Memory B cell (primary cell): ENCODE results near the gene S100A16.

Source experiments
- ATAC-seq: fragments of 150-1000 bp; cut with Tn5 transposase; 2 replicates; pipeline ENCODE4 v1.10.0; 2021; ENCODE audit warnings: low read depth, mild to moderate bottlenecking, moderate library complexity
- DNase-seq, 2 donors: peaks; one replicate each; pipeline ENCODE4 v3.0.0; 2022; ENCODE audit warnings: low spot score in 2 of 2
- H3K27ac Mint-ChIP-seq: one replicate; pipeline ENCODE4 v1.8.0; 2022; ENCODE audit warnings: mild to moderate bottlenecking, moderate library complexity, mixed read lengths
- H3K27me3 Mint-ChIP-seq: one replicate; pipeline ENCODE4 v1.8.0; 2022; ENCODE audit warnings: mixed read lengths
- H3K36me3 Mint-ChIP-seq: one replicate; pipeline ENCODE4 v1.8.0; 2022; ENCODE audit warnings: mild to moderate bottlenecking, mixed read lengths
- H3K4me1 Mint-ChIP-seq: one replicate; pipeline ENCODE4 v1.8.0; 2022; ENCODE audit warnings: mixed read lengths
- H3K4me3 Mint-ChIP-seq: one replicate; pipeline ENCODE4 v1.8.0; 2022; ENCODE audit warnings: mild to moderate bottlenecking, moderate library complexity, mixed read lengths
- H3K9me3 Mint-ChIP-seq: one replicate; pipeline ENCODE4 v1.8.0; 2022; ENCODE audit warnings: mixed read lengths

Gene S100A16, protein sequence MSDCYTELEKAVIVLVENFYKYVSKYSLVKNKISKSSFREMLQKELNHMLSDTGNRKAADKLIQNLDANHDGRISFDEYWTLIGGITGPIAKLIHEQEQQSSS

DNA sequence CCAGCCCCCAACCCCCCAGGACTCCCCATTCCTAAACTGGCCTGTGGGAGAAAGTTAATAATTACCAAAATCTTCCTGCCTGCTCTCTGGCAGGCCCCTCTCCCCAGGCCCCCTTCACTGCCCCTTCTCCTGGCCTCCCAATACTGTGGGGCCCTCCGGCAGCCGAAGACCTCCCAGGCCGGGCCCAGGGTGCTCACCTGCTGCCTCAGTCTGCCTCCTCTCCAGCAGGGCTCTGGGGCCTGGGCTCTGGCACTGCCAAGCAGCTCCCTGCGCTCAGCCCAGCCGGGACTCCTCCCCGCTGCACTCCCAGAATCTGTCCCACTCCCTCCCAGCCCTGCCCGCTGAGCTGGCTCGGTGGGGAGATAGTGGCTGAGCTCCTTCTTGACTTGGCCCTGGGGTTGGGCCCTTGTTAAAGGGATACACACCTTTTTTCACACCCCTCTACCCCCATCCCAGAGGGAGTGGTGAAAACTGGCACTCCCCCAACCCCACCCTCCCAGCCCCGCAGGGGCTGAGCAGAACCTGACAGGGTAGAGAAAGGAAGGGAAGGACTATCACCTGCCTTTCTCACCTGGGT is at the start of gene S100A16:
TSS of gene S100A16 (minus strand) at position 383 of the 577 bp plus-strand sequence. CDS start 4,986 bp downstream, outside the sequence.
- Mint-ChIP-seq H3K9me3 (no peaks in the 10 kb centered on the region), H3K4me1 (peaks cover 2% of the 10 kb centered on the region), H3K36me3 (no peaks in the 10 kb centered on the region), H3K27ac (peak within 1 kb of the TSS; percentile 40), H3K27me3 (no peaks in the 10 kb centered on the region), H3K4me3 (no peak within 1 kb of the TSS)
- no peak for DNase-seq
- ATAC-seq, result no peak

DNA sequence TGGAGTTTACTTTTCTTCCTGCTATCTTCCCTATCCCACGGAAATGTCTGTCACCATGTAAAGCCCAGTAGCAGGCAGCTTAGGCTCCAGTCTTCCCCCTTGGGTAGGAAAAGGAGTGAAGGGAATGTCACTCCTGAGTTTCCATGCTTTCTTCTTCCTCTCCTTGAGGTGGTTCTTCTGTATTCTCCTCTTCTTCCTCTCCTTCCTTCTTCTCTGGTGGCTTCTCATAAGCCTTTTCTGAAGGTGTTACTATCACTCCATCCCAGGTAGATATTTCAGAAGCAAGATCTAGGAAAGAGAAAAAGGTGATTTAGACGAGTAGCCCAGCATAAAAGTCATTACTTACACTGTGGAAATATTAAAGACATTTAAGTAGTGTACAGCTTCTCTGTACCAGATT is 49.3 kb upstream of the S100A16 start:
- Mint-ChIP-seq H3K4me3 (no peak overlapping the region), H3K27ac (no peak overlapping the region), H3K4me1 (peaks cover 2% of the 10 kb centered on the region), H3K36me3 (peaks cover 17% of the 10 kb centered on the region), H3K9me3 (no peaks in the 10 kb centered on the region), H3K27me3 (no peaks in the 10 kb centered on the region)
- ATAC-seq (no peak), DNase-seq (no peak)

DNA sequence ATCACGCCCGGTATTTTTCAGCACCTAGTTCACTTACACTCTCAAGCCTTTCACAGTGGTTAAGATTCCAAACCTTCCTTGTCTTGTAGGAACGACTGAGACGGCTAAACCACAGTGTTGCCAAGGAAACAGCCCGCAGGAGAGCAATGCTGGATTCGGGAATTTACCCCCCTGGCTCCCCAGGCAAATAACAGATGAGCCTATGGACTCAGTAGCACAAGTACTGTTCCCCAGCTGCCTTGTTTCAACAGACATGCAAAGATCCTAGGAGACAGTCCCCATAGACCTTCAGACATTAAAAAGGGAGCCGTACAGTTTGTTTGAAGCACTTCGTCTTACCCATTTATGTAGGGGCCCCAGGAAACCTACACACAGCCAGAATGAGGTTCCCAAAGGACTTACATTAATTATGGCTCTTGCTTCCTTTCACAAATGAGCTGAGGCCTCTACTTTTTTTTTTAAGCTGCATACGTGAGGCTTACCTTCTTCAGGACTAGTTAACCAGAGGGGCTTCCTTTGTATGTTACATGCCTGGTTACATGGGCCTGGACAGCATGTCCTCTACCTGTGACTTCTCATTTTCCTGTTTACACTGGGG is 48.3 kb upstream of the S100A16 start:
- peaks cover 2% of the 10 kb centered on the region for H3K4me1 Mint-ChIP-seq

DNA sequence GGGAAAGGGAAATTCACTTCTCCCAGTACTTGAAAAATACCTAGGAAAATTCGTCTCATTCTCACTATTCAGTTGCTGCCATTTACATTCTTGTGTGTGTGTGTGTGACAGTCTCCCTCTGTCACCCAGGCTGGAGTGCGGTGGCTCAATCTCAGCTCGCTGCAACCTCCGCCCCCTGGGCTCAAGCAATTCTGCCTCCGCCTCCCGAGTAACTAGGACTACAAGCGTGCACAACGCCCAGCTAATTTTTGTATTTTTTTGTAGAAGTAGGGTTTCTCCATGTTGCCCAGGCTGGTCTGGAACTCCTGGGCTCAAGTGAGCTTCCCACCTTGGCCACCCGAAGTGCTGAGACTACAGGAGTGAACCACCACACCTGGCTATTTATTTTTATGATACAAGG is 46.7 kb upstream of the S100A16 start:
- peaks cover 8% of the 10 kb centered on the region for H3K36me3 Mint-ChIP-seq
- H3K27me3 Mint-ChIP-seq, result no peaks in the 10 kb centered on the region
- no peak for DNase-seq
- no peaks in the 10 kb centered on the region for H3K9me3 Mint-ChIP-seq
- H3K4me3 Mint-ChIP-seq, result peak overlapping the region; percentile 90
- ATAC-seq, result no peak
- peak overlapping the region; percentile 60 for H3K27ac Mint-ChIP-seq
- peaks cover 2% of the 10 kb centered on the region for H3K4me1 Mint-ChIP-seq

More for the DNA sequence above, 48.3 kb upstream of the S100A16 start:
- Mint-ChIP-seq H3K9me3 (no peaks in the 10 kb centered on the region), H3K36me3 (peaks cover 17% of the 10 kb centered on the region), H3K27me3 (no peaks in the 10 kb centered on the region), H3K4me3 (no peak overlapping the region), H3K27ac (no peak overlapping the region)
- no peak for ATAC-seq
- DNase-seq, result no peak

DNA sequence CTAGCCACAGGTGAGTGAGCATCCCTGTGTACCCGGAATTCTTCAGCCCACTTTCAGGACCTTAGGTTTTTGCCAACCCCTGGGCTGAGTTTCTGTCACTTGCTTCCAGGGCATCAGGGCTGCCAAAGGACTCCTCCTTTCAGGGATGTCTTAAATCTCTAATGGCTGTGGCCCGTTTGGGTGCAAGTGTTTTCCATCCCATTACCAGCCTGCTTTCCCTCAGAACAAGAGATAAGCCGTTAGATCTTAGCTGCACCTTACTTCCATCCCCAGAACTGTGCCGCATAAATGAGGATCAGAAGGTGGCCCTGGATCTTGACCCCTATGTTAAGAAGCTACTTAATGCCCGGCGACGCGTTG is 46.2 kb upstream of the S100A16 start:
- ATAC-seq, result no peak
- H3K27ac Mint-ChIP-seq, result peak overlapping the region; percentile 83
- peak overlapping the region; percentile 90 for H3K4me3 Mint-ChIP-seq
- DNase-seq, result no peak
- H3K4me1 Mint-ChIP-seq, result peaks cover 2% of the 10 kb centered on the region
- H3K9me3 Mint-ChIP-seq, result no peaks in the 10 kb centered on the region
- H3K27me3 Mint-ChIP-seq, result no peaks in the 10 kb centered on the region
- H3K36me3 Mint-ChIP-seq, result peaks cover 5% of the 10 kb centered on the region

DNA sequence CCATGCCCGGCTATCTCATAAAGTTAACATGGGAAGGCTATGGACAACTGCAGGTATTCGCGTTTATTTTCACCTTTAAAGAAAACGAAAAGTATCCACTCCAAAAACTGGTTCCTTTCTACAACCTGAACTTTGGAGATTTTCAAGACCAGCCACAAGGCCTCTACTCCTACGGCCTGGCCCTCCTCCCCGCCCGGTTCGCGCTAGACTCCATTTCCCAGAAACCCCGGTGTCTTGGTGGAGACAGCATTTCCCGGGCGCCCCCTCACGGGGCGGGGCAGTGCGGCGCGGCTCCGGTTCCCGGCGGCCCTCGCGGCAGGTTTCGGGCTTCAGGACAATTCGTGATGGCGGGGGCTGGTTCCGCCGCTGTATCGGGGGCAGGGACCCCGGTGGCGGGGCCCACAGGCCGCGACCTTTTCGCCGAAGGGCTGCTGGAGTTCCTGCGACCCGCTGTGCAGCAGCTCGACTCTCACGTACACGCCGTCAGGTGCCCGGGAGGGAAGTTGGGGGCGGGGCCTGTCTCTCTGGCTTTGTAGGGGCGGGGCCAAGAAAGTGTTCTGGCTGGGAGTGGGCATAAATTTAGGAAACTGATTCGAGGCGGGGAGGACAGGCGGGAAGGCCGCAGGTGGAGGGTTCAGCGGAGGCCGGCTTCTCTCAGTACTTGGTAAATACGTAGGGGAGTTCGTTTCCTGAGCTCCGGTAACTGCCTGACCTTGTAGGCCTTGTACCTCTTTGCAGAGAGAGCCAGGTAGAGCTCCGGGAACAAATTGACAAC is 45.6 kb upstream of the S100A16 start, which contains the start of gene SNAPIN:
TSS of gene SNAPIN (plus strand) at position 304 of the 775 bp plus-strand sequence. CDS start at position 345, 41 bp downstream.
- peak within 1 kb of the TSS; percentile 90 for H3K4me3 Mint-ChIP-seq
- DNase-seq, result peak; percentile 88 to 91
- H3K27me3 Mint-ChIP-seq, result no peaks in the 10 kb centered on the region
- peak; percentile 98 for ATAC-seq
- peaks cover 2% of the 10 kb centered on the region for H3K36me3 Mint-ChIP-seq
- H3K9me3 Mint-ChIP-seq, result no peaks in the 10 kb centered on the region
- H3K27ac Mint-ChIP-seq, result peak within 1 kb of the TSS; percentile 83
- H3K4me1 Mint-ChIP-seq, result peaks cover 2% of the 10 kb centered on the region

DNA sequence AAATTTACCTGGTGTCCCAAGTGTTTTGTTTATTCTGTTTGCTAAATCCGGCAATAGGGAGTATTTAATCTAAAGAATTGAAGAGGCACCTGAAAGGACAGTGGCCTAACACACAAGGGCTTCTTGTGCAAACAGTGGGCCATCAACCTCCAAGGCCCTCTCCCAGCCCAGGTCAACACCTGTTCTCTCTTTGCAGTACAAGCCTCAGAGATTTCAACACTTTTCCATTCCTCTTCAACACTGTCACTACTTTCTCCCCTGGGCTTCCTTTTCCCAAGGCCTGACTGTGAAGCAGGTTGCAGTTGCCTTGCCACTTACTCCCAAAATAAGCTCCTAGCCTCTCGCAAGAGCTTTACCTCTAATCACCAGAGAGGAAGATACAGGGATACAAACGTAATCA is 42.4 kb upstream of the S100A16 start:
- Mint-ChIP-seq H3K4me1 (peaks cover 2% of the 10 kb centered on the region), H3K27me3 (no peaks in the 10 kb centered on the region), H3K27ac (no peak overlapping the region), H3K4me3 (no peak overlapping the region), H3K36me3 (no peaks in the 10 kb centered on the region), H3K9me3 (no peaks in the 10 kb centered on the region)
- ATAC-seq (no peak), DNase-seq (no peak)

DNA sequence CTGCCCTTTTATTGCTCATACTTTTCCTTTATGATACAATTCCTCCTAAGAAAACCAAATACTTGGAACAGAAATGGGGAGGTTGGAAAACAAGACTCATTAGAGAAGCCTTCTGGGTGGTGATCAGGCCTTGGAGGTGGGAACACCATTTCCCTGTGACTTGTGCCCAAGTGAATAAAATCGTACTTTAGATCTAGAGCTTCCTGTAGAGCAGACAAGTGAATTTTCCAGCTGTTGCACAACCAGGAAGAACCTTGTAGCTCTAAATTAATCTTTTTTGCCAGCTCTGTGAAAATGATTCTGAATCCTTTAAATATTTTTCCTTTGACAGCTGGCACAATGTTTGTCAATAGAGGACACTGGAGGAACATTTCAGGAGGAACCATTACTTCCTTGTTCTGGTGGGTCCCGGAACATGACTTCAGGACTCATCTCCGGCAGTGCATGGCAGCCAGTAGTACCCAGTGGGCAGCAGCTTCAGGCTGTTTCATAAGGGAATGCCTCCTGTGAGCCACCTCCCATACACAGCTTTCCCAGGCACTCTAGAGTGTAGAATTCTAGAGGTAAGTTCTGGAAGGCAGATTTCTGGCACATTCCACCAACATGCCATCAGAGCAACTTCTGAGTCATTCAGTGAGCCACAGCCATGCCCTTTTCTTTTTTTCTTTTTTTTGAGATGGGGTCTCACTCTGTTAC is 40.0 kb upstream of the S100A16 start:
- DNase-seq (no peak), ATAC-seq (no peak)
- Mint-ChIP-seq H3K27ac (no peak overlapping the region), H3K36me3 (no peaks in the 10 kb centered on the region), H3K4me3 (no peak overlapping the region), H3K27me3 (no peaks in the 10 kb centered on the region), H3K4me1 (peaks cover 2% of the 10 kb centered on the region), H3K9me3 (no peaks in the 10 kb centered on the region)

DNA sequence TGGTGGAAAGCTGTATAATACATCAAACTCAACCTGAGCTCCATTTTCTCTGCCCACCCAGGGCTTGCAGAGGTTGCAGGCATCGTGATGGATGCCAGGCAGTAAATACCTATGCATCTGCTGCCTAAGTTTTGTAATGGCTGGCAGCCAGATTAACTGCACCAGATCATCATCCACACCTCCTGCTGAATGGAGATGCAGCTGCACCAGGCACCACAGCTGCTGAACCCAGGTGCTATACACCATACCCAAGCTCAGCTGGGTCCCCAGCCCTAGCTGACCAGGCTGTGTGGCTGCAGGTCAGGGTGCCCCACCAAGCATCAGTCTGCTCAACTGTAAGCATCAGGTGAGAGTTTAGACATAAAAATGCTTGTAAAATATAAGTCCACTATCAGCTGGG is 38.8 kb upstream of the S100A16 start:
- no peak overlapping the region for H3K27ac Mint-ChIP-seq
- no peak for DNase-seq
- no peaks in the 10 kb centered on the region for H3K27me3 Mint-ChIP-seq
- peaks cover 5% of the 10 kb centered on the region for H3K4me1 Mint-ChIP-seq
- no peak for ATAC-seq
- no peaks in the 10 kb centered on the region for H3K9me3 Mint-ChIP-seq
- no peak overlapping the region for H3K4me3 Mint-ChIP-seq
- H3K36me3 Mint-ChIP-seq, result peaks cover 7% of the 10 kb centered on the region

DNA sequence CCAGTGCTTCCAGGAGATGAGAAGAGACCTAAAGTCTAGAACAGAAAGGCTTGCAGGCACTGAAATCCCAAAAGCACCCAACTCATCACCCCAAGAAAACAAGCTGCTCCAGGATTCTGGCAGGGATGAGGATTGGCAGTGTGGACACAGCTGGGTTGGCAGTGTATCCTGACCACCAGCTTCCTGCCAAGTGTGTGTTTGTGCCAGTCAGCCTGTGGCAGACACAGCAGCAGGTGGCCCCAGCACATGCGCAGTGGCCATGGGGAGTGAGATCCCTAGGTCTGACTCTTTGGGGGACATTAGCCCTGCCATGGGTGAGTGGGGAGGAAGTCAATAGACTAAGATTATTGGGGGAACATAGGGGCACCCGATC is 36.9 kb upstream of the S100A16 start:
- H3K27ac Mint-ChIP-seq, result peak overlapping the region; percentile 54
- ATAC-seq, result no peak
- H3K36me3 Mint-ChIP-seq, result peaks cover 21% of the 10 kb centered on the region

DNA sequence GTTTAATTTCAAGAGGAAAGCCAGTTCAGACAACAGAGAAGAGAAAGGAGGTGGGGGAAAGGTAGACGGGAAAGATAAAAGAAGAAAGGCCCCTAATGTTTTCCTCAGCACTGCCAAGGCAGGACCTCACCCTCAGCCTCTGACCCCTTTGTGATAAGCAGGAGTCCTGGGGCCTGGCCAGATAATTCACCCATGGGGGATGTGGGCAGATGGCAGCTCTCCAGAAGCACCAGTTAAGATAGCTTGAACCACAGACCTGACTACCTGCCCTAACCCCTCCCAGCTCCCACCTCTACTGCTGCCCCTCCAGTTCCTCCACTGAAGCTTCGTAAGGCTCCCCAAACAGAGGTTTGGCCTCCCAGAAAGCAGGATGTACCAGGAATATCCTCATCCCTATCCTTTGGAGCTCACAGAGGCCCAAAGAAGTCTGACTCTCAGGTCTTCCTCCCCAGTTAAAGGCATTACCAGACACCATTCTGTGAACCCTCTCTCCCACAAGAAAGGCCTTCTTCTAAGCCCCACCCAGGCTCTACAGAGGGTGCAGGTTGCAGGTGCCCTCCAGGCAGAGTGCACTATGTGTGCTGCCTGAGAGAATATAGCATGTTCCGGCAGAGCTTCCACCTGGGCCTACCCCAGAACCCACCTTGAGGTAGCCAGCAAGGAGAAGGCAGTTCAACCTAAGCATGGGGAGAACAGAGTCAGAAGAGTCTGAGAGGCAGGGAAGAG is 36.4 kb upstream of the S100A16 start:
- H3K4me1 Mint-ChIP-seq, result peaks cover 15% of the 10 kb centered on the region
- no peaks in the 10 kb centered on the region for H3K9me3 Mint-ChIP-seq
- no peak for DNase-seq
- H3K27ac Mint-ChIP-seq, result peak overlapping the region; percentile 54
- H3K4me3 Mint-ChIP-seq, result no peak overlapping the region
- no peaks in the 10 kb centered on the region for H3K27me3 Mint-ChIP-seq
- peaks cover 24% of the 10 kb centered on the region for H3K36me3 Mint-ChIP-seq
- ATAC-seq, result no peak

More for the DNA sequence above, 36.9 kb upstream of the S100A16 start:
- peaks cover 13% of the 10 kb centered on the region for H3K4me1 Mint-ChIP-seq
- no peak overlapping the region for H3K4me3 Mint-ChIP-seq
- H3K27me3 Mint-ChIP-seq, result no peaks in the 10 kb centered on the region
- no peaks in the 10 kb centered on the region for H3K9me3 Mint-ChIP-seq
- DNase-seq, result no peak

DNA sequence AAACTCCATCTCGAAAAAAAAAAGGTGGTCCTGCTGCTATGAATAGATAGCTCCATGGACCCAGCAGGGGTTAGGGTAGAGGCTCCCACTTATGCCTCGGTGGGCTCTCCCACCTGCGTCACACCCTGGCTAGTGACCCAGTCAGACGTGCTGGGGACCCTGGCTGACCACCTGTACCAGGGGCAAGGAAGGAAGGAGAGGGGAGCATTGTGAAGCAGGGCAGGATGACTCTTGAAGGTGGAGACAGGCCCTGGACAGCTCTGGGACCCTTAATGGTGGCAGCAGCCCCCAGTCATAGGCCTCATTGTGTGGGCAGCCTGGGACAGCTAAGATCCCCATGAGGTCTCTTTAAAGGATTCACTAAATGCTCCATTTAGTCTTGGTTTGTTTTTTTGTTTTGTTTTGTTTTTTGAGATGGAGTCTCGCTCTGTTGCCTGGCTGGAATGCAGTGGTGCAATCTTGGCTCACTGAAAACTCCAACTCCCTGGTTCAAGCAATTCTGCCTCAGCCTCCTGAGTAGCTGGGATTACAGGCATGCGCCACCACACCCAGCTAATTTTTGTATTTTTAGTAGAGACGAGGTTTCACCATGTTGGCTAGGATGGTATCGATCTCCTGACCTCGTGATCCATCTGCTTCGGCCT is 35.2 kb upstream of the S100A16 start:
- Mint-ChIP-seq H3K4me1 (peaks cover 19% of the 10 kb centered on the region), H3K36me3 (peaks cover 34% of the 10 kb centered on the region), H3K9me3 (no peaks in the 10 kb centered on the region), H3K27ac (no peak overlapping the region), H3K27me3 (no peaks in the 10 kb centered on the region), H3K4me3 (no peak overlapping the region)
- no peak for DNase-seq
- ATAC-seq, result no peak

DNA sequence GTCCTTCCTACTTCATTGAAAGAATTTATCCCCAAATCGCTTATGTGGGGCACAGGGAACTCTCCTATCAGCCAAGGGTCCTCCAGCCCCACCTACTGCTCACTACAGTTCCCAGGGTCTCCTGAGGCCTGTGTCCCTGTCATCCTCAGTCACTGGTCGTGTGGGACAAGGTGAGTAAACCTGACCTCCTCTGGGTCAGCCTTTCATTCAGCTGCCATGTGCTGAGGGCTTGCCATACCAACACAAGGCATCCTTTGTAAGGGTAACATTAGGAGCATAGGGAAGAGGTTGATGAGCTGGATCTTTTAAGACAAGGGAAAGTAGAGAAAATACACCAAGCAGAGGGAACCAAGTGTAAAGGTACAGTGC is 34.4 kb upstream of the S100A16 start:
- peaks cover 22% of the 10 kb centered on the region for H3K4me1 Mint-ChIP-seq
- H3K27ac Mint-ChIP-seq, result peak overlapping the region; percentile 62
- ATAC-seq (no peak), DNase-seq (no peak)
- H3K27me3 Mint-ChIP-seq, result no peaks in the 10 kb centered on the region
- H3K4me3 Mint-ChIP-seq, result no peak overlapping the region
- H3K36me3 Mint-ChIP-seq, result peaks cover 37% of the 10 kb centered on the region
- no peaks in the 10 kb centered on the region for H3K9me3 Mint-ChIP-seq
